Measurements from ENCODE around the gene CDK14. TPM values are rescaled to one million over a fixed set of nuclear protein-coding genes. Genes with fewer than 3 reads are reported as not detected.

The CDK14 gene
- total and polyA plus RNA-seq, 2 of the 8 experiments (the other 6 are each of a cell fraction or from before 2014, with no cell fraction given): 5.5 to 47.3 TPM

- Histone ChIP-seq H2AK5ac (ENCODE audit: low read depth, low read length) (no peak overlapping the region), H4K5ac (ENCODE audit: insufficient read length, low read depth, low read length) (no peak overlapping the region), H3K14ac (ENCODE audit: insufficient read length) (no peak overlapping the region), H3K79me2 (ENCODE audit: control insufficient read depth in 1 of 2, insufficient read depth in 2 of 2, low read length in 2 of 2) (peaks cover 0 to 70% of the 10 kb centered on the region in 2 experiments; a peak in 2 of 4 replicates), H3K79me1 (ENCODE audit: low read depth, low read length) (no peaks in the 10 kb centered on the region), H2BK120ac (replicated peaks; ENCODE audit: low read depth, low read length) (no peak overlapping the region), H3K23ac (ENCODE audit: insufficient read length) (no peak overlapping the region), H3K18ac (ENCODE audit: extremely low read depth, low read length) (no peak overlapping the region), H3K27ac (ENCODE audit: low read depth, low read length) (no peak overlapping the region), H3K4ac (replicated peaks; ENCODE audit: insufficient read length, low read depth, low read length) (no peak overlapping the region), H3K9ac (replicated peaks in 1 of 4; ENCODE audit: extremely low read depth in 1 of 4, low read depth in 3 of 4, low read length in 3 of 4) (no peak overlapping the region), H2AFZ (ENCODE audit: low read length) (no peak overlapping the region), H2BK5ac (ENCODE audit: low read depth, low read length) (no peak overlapping the region), H3K23me2 (ENCODE audit: low read depth, low read length) (peaks cover 12% of the 10 kb centered on the region), H4K8ac (ENCODE audit: extremely low read depth, insufficient read depth, low read length) (no peak overlapping the region), H2BK20ac (ENCODE audit: low read length) (no peak overlapping the region), H3K4me1 (replicated peaks in 1 of 4; ENCODE audit: control insufficient read depth in 3 of 4, insufficient read depth in 4 of 4, low read length in 3 of 4) (peaks cover 0 to 8% (median 5%) of the 10 kb centered on the region in 4 experiments; a peak in 5 of 7 replicates), H4K91ac (replicated peaks; ENCODE audit: insufficient read length, low read length) (no peak overlapping the region), H3K4me2 (ENCODE audit: insufficient read depth in 1 of 2, low read depth in 2 of 2, low read length in 2 of 2) (no peak overlapping the region), H3K36me3 (ENCODE audit: control insufficient read depth in 2 of 4, insufficient read depth in 4 of 4, low read length in 3 of 4) (no peaks in the 10 kb centered on the region), H2BK12ac (ENCODE audit: low read depth, low read length) (no peak overlapping the region), H2BK15ac (ENCODE audit: low read length) (no peak overlapping the region), H3K27me3 (replicated peaks in 1 of 4; ENCODE audit: control insufficient read depth in 3 of 4, extremely low read depth in 1 of 4, insufficient read depth in 3 of 4, low read length in 3 of 4) (peaks cover 0 to 10% (median 2%) of the 10 kb centered on the region in 4 experiments; a peak in 4 of 7 replicates), H3K4me3 (ENCODE audit: extremely low read depth in 1 of 4, insufficient read depth in 2 of 4, low read depth in 3 of 4, low read length in 4 of 4) (no peak overlapping the region), H3K9me3 (ENCODE audit: insufficient read depth in 2 of 2, low read depth in 1 of 2, low read length in 1 of 2) (no peaks in the 10 kb centered on the region), H4K20me1 (replicated peaks in 1 of 2; ENCODE audit: control insufficient read depth in 1 of 2, insufficient read depth in 2 of 2, low read length in 2 of 2) (peaks cover 0 to 2% of the 10 kb centered on the region in 2 experiments), H3K56ac (replicated peaks; ENCODE audit: insufficient read length, low read depth, low read length) (no peak overlapping the region)
- 87% methylated on average over 4 of the region's 4 CpGs; no CpG with 5 or more reads in 1 of the 2 experiments for WGBS, 2 experiments (ENCODE audit: extremely low coverage in 1 of 2, insufficient coverage in 1 of 2, insufficient read length in 1 of 2, insufficient replicate concordance in 2 of 2, low coverage in 1 of 2, low lambda C conversion rate in 2 of 2, missing lambda C conversion rate in 1 of 2)
- TF ChIP-seq EZH2 (IDR thresholded peaks at IDR 0.05; ENCODE audit: low read depth, low read length, severe bottlenecking) (no peak), CBX5 (IDR thresholded peaks at IDR 0.05; ENCODE audit: low read depth, low read length) (no peak), SIX5 (IDR thresholded peaks at IDR 0.05; ENCODE audit: low read depth, low read length) (no peak), TAF7 (optimal IDR thresholded peaks at IDR 0.05; ENCODE audit: borderline replicate concordance, low read depth, low read length) (no peak), ASH2L (IDR thresholded peaks at IDR 0.05; ENCODE audit: low read length) (no peak), EGR1 (IDR thresholded peaks at IDR 0.05; ENCODE audit: borderline replicate concordance, low read depth, low read length) (no peak), CHD2 (IDR thresholded peaks at IDR 0.05; ENCODE audit: low read length) (no peak)
- CTCF ChIA-PET (ENCODE audit: partially characterized antibody): interaction anchor here (0.6 to 2.1 kb wide), 3 partner anchors 13 to 29 kb away, joined by 3 to 8 read pairs (median 3); no protein-coding TSS in a partner anchor
- POLR2A ChIA-PET (ENCODE audit: partially characterized antibody): no interaction called here
- FAIRE-seq: no peak
- DNase-seq (ENCODE audit: low read depth in 1 of 2, low spot score in 2 of 2): no peak
Observed at GRCh38 chr7:90599892-90600555, 3.9 kb downstream of the CDK14 start.
